ENCODE data around the gene OR52L1. TPM values are rescaled to one million over a fixed set of nuclear protein-coding genes. Genes with fewer than 3 reads are reported as not detected.

Gene OR52L1
- total and polyA plus RNA-seq, 2 of the 4 experiments (the other 2 are of a cell fraction), result not detected

GRCh38 chr11:5968394-5968793, 18.4 kb downstream of the OR52L1 start, which contains the start of gene OR56A5:
TSS of gene OR56A5 (minus strand) at chr11:5968494. CDS start at chr11:5968494, 0 bp downstream.
- ChIA-PET POLR2A (ENCODE audit: unreplicated experiment) (no interaction called here), CTCF (no interaction called here)

More at GRCh38 chr11:5968394-5968793, 18.4 kb downstream of the OR52L1 start, which contains the start of gene OR56A5:
- H3K27ac ChIP-seq (ENCODE audit: insufficient read depth, low read length), result no peak within 1 kb of the TSS
- in situ Hi-C loops (cut with MboI; ENCODE audit: low sequenced_read_pairs) (no loop called here), dilution Hi-C loops (cut with HindIII; ENCODE audit: low sequenced_read_pairs, unreplicated experiment) (no loop called here), intact Hi-C loops (cut with micrococcal nuclease) (loop anchor here (5.0 to 10.0 kb wide), 2 partner anchors 554 to 756 kb away; no protein-coding TSS in a partner anchor)
- peaks cover 10% of the 10 kb centered on the region for H3K9me3 ChIP-seq (ENCODE audit: control insufficient read depth, insufficient read depth, low read length)
- H2BK5ac ChIP-seq (ENCODE audit: low read depth, low read length, poor library complexity, severe bottlenecking), result no peak within 1 kb of the TSS
- TF ChIP-seq MXI1 (IDR thresholded peaks at IDR 0.05; ENCODE audit: borderline replicate concordance, low read depth, low read length) (no peak), CHD1 (IDR thresholded peaks at IDR 0.05; ENCODE audit: low read depth, low read length) (no peak), FOS (IDR thresholded peaks at IDR 0.05; ENCODE audit: low read depth, low read length) (no peak), CTCF (conservative IDR thresholded peaks at IDR 0.05; ENCODE audit: low read depth, low read length) (no peak), MAZ (IDR thresholded peaks at IDR 0.05; ENCODE audit: borderline replicate concordance, low read depth, low read length) (no peak), POLR2A (IDR thresholded peaks at IDR 0.05; ENCODE audit: low read depth, low read length) (no peak), BHLHE40 (IDR thresholded peaks at IDR 0.05; ENCODE audit: low read depth, low read length) (no peak), USF2 (IDR thresholded peaks at IDR 0.05; ENCODE audit: low read depth, low read length) (no peak), RFX5 (IDR thresholded peaks at IDR 0.05; ENCODE audit: low read depth, low read length) (no peak), MAFK (IDR thresholded peaks at IDR 0.05; ENCODE audit: low read depth, low read length) (no peak), NFE2L2 (IDR thresholded peaks at IDR 0.05; ENCODE audit: low read depth, low read length) (no peak)
- TF ChIP-seq, protein P1, sequence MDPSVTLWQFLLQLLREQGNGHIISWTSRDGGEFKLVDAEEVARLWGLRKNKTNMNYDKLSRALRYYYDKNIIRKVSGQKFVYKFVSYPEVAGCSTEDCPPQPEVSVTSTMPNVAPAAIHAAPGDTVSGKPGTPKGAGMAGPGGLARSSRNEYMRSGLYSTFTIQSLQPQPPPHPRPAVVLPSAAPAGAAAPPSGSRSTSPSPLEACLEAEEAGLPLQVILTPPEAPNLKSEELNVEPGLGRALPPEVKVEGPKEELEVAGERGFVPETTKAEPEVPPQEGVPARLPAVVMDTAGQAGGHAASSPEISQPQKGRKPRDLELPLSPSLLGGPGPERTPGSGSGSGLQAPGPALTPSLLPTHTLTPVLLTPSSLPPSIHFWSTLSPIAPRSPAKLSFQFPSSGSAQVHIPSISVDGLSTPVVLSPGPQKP (IDR thresholded peaks at IDR 0.05; ENCODE audit: borderline replicate concordance, low read depth, low read length), result no peak
- H3K4me3 ChIP-seq (ENCODE audit: insufficient read depth, low read depth, low read length), result no peak within 1 kb of the TSS
- no peak within 1 kb of the TSS for H3K4ac ChIP-seq (ENCODE audit: low read depth, low read length)
- H4K91ac ChIP-seq (ENCODE audit: insufficient read depth, low read depth, low read length), result no peak within 1 kb of the TSS
- no peak within 1 kb of the TSS for H3K18ac ChIP-seq (ENCODE audit: low read depth, low read length)
- no peak for ATAC-seq (ENCODE audit: low read depth)
- no peaks in the 10 kb centered on the region for H3K4me1 ChIP-seq (ENCODE audit: control insufficient read depth, insufficient read depth, low read length)
- no peak for DNase-seq
- no peak within 1 kb of the TSS for H4K8ac ChIP-seq (ENCODE audit: low read depth in 2 of 2, low read length in 2 of 2)
- no peak within 1 kb of the TSS for H2BK15ac ChIP-seq (ENCODE audit: low read depth, low read length)
- no peak within 1 kb of the TSS for H3K4me2 ChIP-seq (ENCODE audit: low read depth, low read length)
- H3K14ac ChIP-seq (replicated peaks; ENCODE audit: low read depth, low read length), result no peak within 1 kb of the TSS
- no peak within 1 kb of the TSS for H2AFZ ChIP-seq (replicated peaks; ENCODE audit: low read length, poor library complexity)
- no peak within 1 kb of the TSS for H3K23ac ChIP-seq (ENCODE audit: low read depth, low read length)
- no peaks in the 10 kb centered on the region for H4K20me1 ChIP-seq (ENCODE audit: insufficient read depth, low read length)
- no peak within 1 kb of the TSS for H2AK9ac ChIP-seq (replicated peaks; ENCODE audit: low read depth, low read length, poor library complexity)
- H2BK20ac ChIP-seq (ENCODE audit: low read depth, low read length), result no peak within 1 kb of the TSS
- no peak within 1 kb of the TSS for H2BK120ac ChIP-seq (ENCODE audit: low read depth, low read length)
- no peaks in the 10 kb centered on the region for H3K79me1 ChIP-seq (ENCODE audit: low read depth in 1 of 2, low read length in 2 of 2)
- no peaks in the 10 kb centered on the region for H3K9me1 ChIP-seq (ENCODE audit: insufficient read depth, low read length)
- H3K56ac ChIP-seq (ENCODE audit: extremely low read depth, insufficient read depth, low read length), result no peak within 1 kb of the TSS
- no peak within 1 kb of the TSS for H2AK5ac ChIP-seq (ENCODE audit: low read depth, low read length)
- H3K36me3 ChIP-seq (ENCODE audit: control insufficient read depth, insufficient read depth, low read length), result no peaks in the 10 kb centered on the region
- no TSS peak for BruUV-seq (replicated peaks)
- H3K27me3 ChIP-seq (ENCODE audit: control insufficient read depth, insufficient read depth, low read length), result no peaks in the 10 kb centered on the region
- no peak within 1 kb of the TSS for H3K9ac ChIP-seq (ENCODE audit: low read depth, low read length)
- no peak within 1 kb of the TSS for H4K5ac ChIP-seq (ENCODE audit: low read depth, low read length)

All from IMR-90 (cell line).